ENCODE measurements around the gene GBP2.

The GBP2 gene

GRCh38 chr1:89125913-89126580 is at the start of gene GBP2:
GBP2 (minus strand) TSS chr1:89126114; CDS start chr1:89121966, 4,148 bp downstream.
- in situ Hi-C loops (cut with MboI; ENCODE audit: low pct_unique_long_range_greater_than_20kb, low sequenced_read_pairs, unreplicated experiment) = no loop called here
- DNase-seq (ENCODE audit: low spot score) = peak; percentile 62
- TF ChIP-seq CTCF (IDR thresholded peaks at IDR 0.05; ENCODE audit: extremely low read depth, insufficient read depth, missing control alignments) = no peak

- no peak for TF ChIP-seq CTCF (IDR thresholded peaks at IDR 0.05; ENCODE audit: extremely low read depth, insufficient read depth, missing control alignments)
- DNase-seq (ENCODE audit: low spot score) = no peak
Observed at GRCh38 chr1:89174491-89174890, 48.6 kb upstream of the GBP2 start.

GRCh38 chr1:89172468-89173143 is 46.7 kb upstream of the GBP2 start:
- in situ Hi-C loops (cut with MboI; ENCODE audit: low pct_unique_long_range_greater_than_20kb, low sequenced_read_pairs, unreplicated experiment) = no loop called here
- no peak for TF ChIP-seq CTCF (IDR thresholded peaks at IDR 0.05; ENCODE audit: extremely low read depth, insufficient read depth, missing control alignments)
- no peak for DNase-seq (ENCODE audit: low spot score)

More at GRCh38 chr1:89174491-89174890, 48.6 kb upstream of the GBP2 start:
- in situ Hi-C loops (cut with MboI; ENCODE audit: low pct_unique_long_range_greater_than_20kb, low sequenced_read_pairs, unreplicated experiment) = no loop called here

- no peak for DNase-seq (ENCODE audit: low spot score)
- in situ Hi-C loops (cut with MboI; ENCODE audit: low pct_unique_long_range_greater_than_20kb, low sequenced_read_pairs, unreplicated experiment) = no loop called here
- TF ChIP-seq CTCF (IDR thresholded peaks at IDR 0.05; ENCODE audit: extremely low read depth, insufficient read depth, missing control alignments) = no peak
Observed at GRCh38 chr1:89171067-89171438, 45.1 kb upstream of the GBP2 start.

GRCh38 chr1:89170170-89171066 is 44.5 kb upstream of the GBP2 start:
- in situ Hi-C loops (cut with MboI; ENCODE audit: low pct_unique_long_range_greater_than_20kb, low sequenced_read_pairs, unreplicated experiment) = no loop called here
- no peak for TF ChIP-seq CTCF (IDR thresholded peaks at IDR 0.05; ENCODE audit: extremely low read depth, insufficient read depth, missing control alignments)
- DNase-seq (ENCODE audit: low spot score) = no peak

- no peak for DNase-seq (ENCODE audit: low spot score)
- no peak for TF ChIP-seq CTCF (IDR thresholded peaks at IDR 0.05; ENCODE audit: extremely low read depth, insufficient read depth, missing control alignments)
- in situ Hi-C loops (cut with MboI; ENCODE audit: low pct_unique_long_range_greater_than_20kb, low sequenced_read_pairs, unreplicated experiment) = no loop called here
Observed at GRCh38 chr1:89169166-89169565, 43.3 kb upstream of the GBP2 start.
